Measurements from ENCODE around the gene GSK3A.

The GSK3A gene

GRCh38 chr19:42254850-42255765 is 12.7 kb upstream of the GSK3A start, which contains the start of gene ERF (continued):
- peak; percentile 22; the same call in 1 of the 2 replicates for TF ChIP-seq ZNF692 (tag by site-specific recombination; IDR thresholded peaks at IDR 0.05)
- TF ChIP-seq ZNF239 (tag by site-specific recombination; IDR thresholded peaks at IDR 0.05) = no peak
- TF ChIP-seq ZNF560 (tag by site-specific recombination; IDR thresholded peaks at IDR 0.05; ENCODE audit: borderline replicate concordance) = no peak
- TF ChIP-seq ZNF140 (tag by site-specific recombination; IDR thresholded peaks at IDR 0.05) = no peak
- TF ChIP-seq ZNF23 (tag by site-specific recombination; IDR thresholded peaks at IDR 0.05; ENCODE audit: borderline replicate concordance) = no peak
- no peak for TF ChIP-seq ZNF585B (tag by site-specific recombination; IDR thresholded peaks at IDR 0.05)
- TF ChIP-seq EGR2 (tag by site-specific recombination; IDR thresholded peaks at IDR 0.05; ENCODE audit: low read depth) = peak; percentile 75
- TF ChIP-seq ZNF280D (tag by site-specific recombination; IDR thresholded peaks at IDR 0.05) = no peak
- TF ChIP-seq ZNF571 (tag by site-specific recombination; IDR thresholded peaks at IDR 0.05) = no peak
- no peak for TF ChIP-seq ZBTB49 (tag by site-specific recombination; IDR thresholded peaks at IDR 0.05; ENCODE audit: low read depth)
- no peak for TF ChIP-seq ZNF146 (tag by site-specific recombination; IDR thresholded peaks at IDR 0.05)
- TF ChIP-seq ZNF48 (tag by site-specific recombination; IDR thresholded peaks at IDR 0.05) = no peak
- TF ChIP-seq TSHZ1 (tag by site-specific recombination; IDR thresholded peaks at IDR 0.05; ENCODE audit: borderline replicate concordance) = no peak
- no peak for TF ChIP-seq ZNF175 (tag by site-specific recombination; IDR thresholded peaks at IDR 0.05)
- TF ChIP-seq ZBTB6 (tag by site-specific recombination; IDR thresholded peaks at IDR 0.05) = no peak
- TF ChIP-seq SALL2 (tag by site-specific recombination; IDR thresholded peaks at IDR 0.05; ENCODE audit: borderline replicate concordance) = no peak
- TF ChIP-seq ZNF121 (tag by site-specific recombination; IDR thresholded peaks at IDR 0.05) = no peak
- no peak for TF ChIP-seq ZNF311 (tag by site-specific recombination; IDR thresholded peaks at IDR 0.05; ENCODE audit: borderline replicate concordance)
- TF ChIP-seq HOXD13 (CRISPR knock-in tag; IDR thresholded peaks at IDR 0.05; ENCODE audit: borderline replicate concordance) = no peak
- TF ChIP-seq ZNF658 (tag by site-specific recombination; IDR thresholded peaks at IDR 0.05) = no peak
- no peak for TF ChIP-seq ZBTB17 (tag by site-specific recombination; IDR thresholded peaks at IDR 0.05)
- no peak for TF ChIP-seq ZNF555 (tag by site-specific recombination; conservative IDR thresholded peaks at IDR 0.05)
- no peak for TF ChIP-seq ZFP69B (tag by site-specific recombination; IDR thresholded peaks at IDR 0.05)
- peak; percentile 94 for TF ChIP-seq ZFHX2 (tag by site-specific recombination; conservative IDR thresholded peaks at IDR 0.05)
- no peak for TF ChIP-seq GLI2 (tag by site-specific recombination; IDR thresholded peaks at IDR 0.05; ENCODE audit: borderline replicate concordance, low read depth)
- no peak for TF ChIP-seq SP7 (tag by site-specific recombination; IDR thresholded peaks at IDR 0.05)
- peak; percentile 67; the same call in 1 of the 2 replicates for TF ChIP-seq KLF8 (tag by site-specific recombination; IDR thresholded peaks at IDR 0.05)
- TF ChIP-seq ZNF473 (tag by site-specific recombination; IDR thresholded peaks at IDR 0.05) = no peak
- peak; percentile 65; the same call in 1 of the 2 replicates for TF ChIP-seq KLF1 (tag by site-specific recombination; IDR thresholded peaks at IDR 0.05)
